ENCODE results near the gene CDH13. TPM values are rescaled to one million over a fixed set of nuclear protein-coding genes. Genes with fewer than 3 reads are reported as not detected.

Gene CDH13
- total and polyA plus RNA-seq, 2 donors (not counting 3 experiments of a cell fraction or from before 2014, with no cell fraction given) = 96.6 to 124 TPM

DNA sequence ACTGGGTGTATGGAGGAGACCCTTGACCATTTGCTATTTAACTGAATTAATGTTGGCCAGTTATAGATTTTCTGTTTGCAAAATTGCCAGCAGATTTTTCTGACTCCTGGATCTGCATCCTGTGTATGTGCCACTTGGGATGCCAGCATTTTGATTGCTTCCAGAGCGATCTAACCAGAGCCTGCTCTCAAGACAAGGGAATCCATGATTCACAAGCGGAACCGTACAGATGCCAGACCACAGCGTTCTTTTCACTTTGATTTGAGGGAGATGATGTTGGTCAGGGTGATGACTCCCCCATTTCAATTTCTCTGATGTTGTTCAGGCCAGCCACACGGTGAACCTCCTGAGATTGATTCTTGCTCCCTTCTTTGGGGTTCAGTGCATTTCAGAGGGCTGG lies 228.7 kb downstream of the CDH13 start:
- Histone ChIP-seq H3K27me3 (ENCODE audit: control insufficient read depth in 2 of 2, insufficient read depth in 2 of 2, low read length in 2 of 2) (no peaks in the 10 kb centered on the region), H3K9me1 (replicated peaks; ENCODE audit: control insufficient read depth, extremely low read depth, insufficient read depth, low read length) (no peaks in the 10 kb centered on the region), H4K20me1 (replicated peaks; ENCODE audit: control insufficient read depth, extremely low read depth, insufficient read depth, low read length) (no peaks in the 10 kb centered on the region), H3K4me3 (replicated peaks in 1 of 3; ENCODE audit: insufficient read depth in 1 of 3, low read depth in 1 of 3, low read length in 3 of 3) (no peak overlapping the region), H3K9me3 (replicated peaks; ENCODE audit: control insufficient read depth, insufficient read depth, low read length) (no peaks in the 10 kb centered on the region), H3K36me3 (ENCODE audit: control insufficient read depth in 2 of 2, extremely low read depth in 1 of 2, insufficient read depth in 2 of 2, low read length in 2 of 2) (no peaks in the 10 kb centered on the region), H3K9ac (replicated peaks; ENCODE audit: extremely low read depth, insufficient read depth, low read length) (no peak overlapping the region), H3K4me1 (ENCODE audit: control insufficient read depth, extremely low read depth, insufficient read depth, low read length) (no peaks in the 10 kb centered on the region), H3K27ac (ENCODE audit: insufficient read depth, low read depth, low read length) (no peak overlapping the region), H2AFZ (ENCODE audit: low read depth, low read length) (no peak overlapping the region), H3K79me2 (ENCODE audit: control insufficient read depth, insufficient read depth, low read length) (no peaks in the 10 kb centered on the region), H3K4me2 (ENCODE audit: insufficient read depth, low read length) (no peak overlapping the region)
- DNase-seq (ENCODE audit: low read depth, low spot score) = no peak
- CTCF ChIA-PET = no interaction called here
- POLR2A ChIA-PET = no interaction called here
- no peak for TF ChIP-seq POLR2A (IDR thresholded peaks at IDR 0.05; ENCODE audit: low read depth, low read length)
- TF ChIP-seq FOS (IDR thresholded peaks at IDR 0.05; ENCODE audit: borderline replicate concordance, insufficient read depth, low read length) = no peak
- TF ChIP-seq, protein P1, sequence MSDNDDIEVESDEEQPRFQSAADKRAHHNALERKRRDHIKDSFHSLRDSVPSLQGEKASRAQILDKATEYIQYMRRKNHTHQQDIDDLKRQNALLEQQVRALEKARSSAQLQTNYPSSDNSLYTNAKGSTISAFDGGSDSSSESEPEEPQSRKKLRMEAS (IDR thresholded peaks at IDR 0.05; ENCODE audit: insufficient read depth, insufficient read length) = no peak
- no peak for TF ChIP-seq POLR2AphosphoS5 (IDR thresholded peaks at IDR 0.05; ENCODE audit: insufficient read depth, low read depth, low read length)
- no peak for TF ChIP-seq GATA2 (IDR thresholded peaks at IDR 0.05; ENCODE audit: insufficient read depth, insufficient read length, low read depth, low read length)
- TF ChIP-seq, protein P2, sequence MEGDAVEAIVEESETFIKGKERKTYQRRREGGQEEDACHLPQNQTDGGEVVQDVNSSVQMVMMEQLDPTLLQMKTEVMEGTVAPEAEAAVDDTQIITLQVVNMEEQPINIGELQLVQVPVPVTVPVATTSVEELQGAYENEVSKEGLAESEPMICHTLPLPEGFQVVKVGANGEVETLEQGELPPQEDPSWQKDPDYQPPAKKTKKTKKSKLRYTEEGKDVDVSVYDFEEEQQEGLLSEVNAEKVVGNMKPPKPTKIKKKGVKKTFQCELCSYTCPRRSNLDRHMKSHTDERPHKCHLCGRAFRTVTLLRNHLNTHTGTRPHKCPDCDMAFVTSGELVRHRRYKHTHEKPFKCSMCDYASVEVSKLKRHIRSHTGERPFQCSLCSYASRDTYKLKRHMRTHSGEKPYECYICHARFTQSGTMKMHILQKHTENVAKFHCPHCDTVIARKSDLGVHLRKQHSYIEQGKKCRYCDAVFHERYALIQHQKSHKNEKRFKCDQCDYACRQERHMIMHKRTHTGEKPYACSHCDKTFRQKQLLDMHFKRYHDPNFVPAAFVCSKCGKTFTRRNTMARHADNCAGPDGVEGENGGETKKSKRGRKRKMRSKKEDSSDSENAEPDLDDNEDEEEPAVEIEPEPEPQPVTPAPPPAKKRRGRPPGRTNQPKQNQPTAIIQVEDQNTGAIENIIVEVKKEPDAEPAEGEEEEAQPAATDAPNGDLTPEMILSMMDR (IDR thresholded peaks at IDR 0.05; ENCODE audit: extremely low read depth in 1 of 2, insufficient read depth in 1 of 2, low read depth in 1 of 2, low read length in 2 of 2) = no peak
- TF ChIP-seq EZH2 (IDR thresholded peaks at IDR 0.05; ENCODE audit: borderline replicate concordance, low read depth, low read length, severe bottlenecking) = no peak
- no peak for TF ChIP-seq JUN (IDR thresholded peaks at IDR 0.05; ENCODE audit: borderline replicate concordance, insufficient read depth, insufficient read length, low read depth)
- no peak for TF ChIP-seq MYC (IDR thresholded peaks at IDR 0.05; ENCODE audit: low read depth, low read length)
- FAIRE-seq = no peak
- dilution Hi-C loops (cut with MboI; ENCODE audit: extremely low pct_ligation_motif_present, low sequenced_read_pairs) (no loop called here), intact Hi-C loops (cut with micrococcal nuclease) (no loop called here)
- BruUV-seq (replicated peaks) = no TSS peak

All from endothelial cell of umbilical vein (primary cell).